ENCODE data around the gene S100A9.

S100A9 gene

DNA sequence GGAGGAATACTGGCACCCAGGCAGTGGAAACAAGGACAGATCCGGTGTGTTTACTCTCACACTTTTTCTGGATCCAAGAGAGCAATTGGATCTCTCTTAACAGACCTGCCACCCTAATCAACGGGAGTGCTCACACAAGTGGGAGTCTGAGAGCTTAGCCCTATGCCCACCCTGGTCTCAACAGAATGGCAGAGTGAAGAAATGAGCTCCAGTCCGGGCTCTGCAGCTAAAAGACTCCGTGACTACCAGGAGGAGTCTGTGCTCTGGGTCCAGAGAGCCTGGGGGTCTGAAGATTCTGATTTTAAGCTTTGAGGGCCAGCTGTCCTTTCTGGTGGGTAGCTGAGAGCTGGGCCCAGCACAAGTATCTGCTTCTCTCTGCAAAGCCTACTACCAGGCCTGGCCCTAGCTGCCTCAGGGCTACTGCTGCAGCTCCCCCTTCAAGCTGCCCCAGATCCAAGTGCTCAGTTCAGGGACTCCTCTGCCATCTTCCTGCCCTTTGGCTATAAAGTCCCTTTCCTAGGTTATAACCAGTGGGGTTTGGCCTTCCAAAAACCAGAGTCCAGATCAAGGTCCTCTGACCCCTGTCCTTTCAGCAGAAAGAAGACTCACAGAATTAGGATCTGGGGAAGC is 3.9 kb downstream of the S100A9 start:
- no peak for DNase-seq

DNA sequence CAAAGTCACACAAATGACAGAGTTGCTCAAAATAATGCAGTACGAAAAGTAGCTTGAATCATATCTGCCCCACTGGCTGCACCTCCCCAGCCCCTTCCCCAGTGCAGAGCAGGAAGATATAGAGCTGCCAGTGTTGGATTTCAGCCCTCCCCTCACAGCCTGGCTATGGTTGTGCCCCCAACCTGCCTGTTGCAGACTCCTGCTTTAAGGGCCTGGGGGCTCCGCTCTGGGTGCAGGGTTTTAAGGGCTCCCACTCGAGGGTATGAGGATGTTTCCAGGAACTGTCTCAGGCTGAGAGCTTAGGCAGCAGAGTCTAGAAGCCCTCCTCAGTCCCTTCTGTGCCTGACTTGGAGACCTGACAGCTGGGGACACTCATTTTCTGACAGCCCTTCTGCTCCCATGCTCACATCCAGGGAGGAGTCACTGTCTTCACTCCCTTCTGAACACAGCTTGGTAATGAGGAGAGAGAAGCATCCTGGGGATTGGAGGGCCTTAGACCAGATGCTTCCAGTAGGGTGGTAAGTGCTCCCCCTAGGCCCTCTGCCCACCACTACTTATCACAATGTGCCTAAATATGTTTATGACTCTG is 4.6 kb downstream of the S100A9 start:
- DNase-seq, result no peak

DNA sequence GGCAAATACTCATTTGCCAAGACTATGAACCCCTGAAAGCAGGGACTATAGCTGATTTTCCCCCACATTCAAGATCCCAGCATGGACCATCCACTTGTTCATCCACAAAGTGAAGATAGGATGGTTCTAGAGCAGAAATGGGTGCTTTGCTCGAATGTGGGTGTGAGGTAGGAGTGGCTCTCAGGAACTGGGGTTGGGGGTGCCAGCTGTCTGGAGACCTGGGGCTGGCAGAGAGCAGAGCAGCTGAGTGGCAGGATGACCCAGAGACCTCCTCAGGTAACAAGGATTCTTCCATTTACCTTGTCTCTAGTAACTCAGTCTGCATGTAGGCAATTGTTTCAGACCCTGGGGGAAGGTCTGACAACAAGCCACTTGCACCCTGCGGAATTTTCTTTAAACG is 6.0 kb downstream of the S100A9 start:
- DNase-seq, result no peak

- no peak for DNase-seq
Measured at GRCh38 chr1:153364156-153364555, 6.5 kb downstream of the S100A9 start.

- no peak for DNase-seq
Measured at GRCh38 chr1:153364766-153365666, 7.4 kb downstream of the S100A9 start.

- no peak for DNase-seq
Measured at GRCh38 chr1:153365696-153366095, 8.0 kb downstream of the S100A9 start.

- DNase-seq, result no peak
Measured at GRCh38 chr1:153366261-153366660, 8.6 kb downstream of the S100A9 start.

DNA sequence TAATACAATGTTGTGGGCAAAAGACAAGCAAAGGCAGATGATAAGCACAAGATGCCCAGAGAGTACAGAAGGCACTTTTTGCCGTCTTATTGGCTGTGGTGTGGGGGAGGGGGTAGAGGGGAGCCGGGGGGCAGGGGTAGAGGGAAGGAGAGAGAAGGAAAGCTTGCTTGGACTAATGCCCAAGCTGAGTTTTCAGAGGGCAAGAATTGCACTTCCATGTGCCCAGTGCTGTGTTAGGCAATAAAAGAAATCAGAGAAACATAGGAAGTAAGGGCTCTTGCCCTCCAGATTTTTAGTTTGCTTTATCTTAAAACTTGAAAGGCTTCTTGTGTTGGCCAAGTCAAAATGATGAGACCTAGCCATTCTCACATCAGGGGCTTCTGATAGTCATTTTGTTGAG is 9.4 kb downstream of the S100A9 start:
- DNase-seq, result no peak

DNA sequence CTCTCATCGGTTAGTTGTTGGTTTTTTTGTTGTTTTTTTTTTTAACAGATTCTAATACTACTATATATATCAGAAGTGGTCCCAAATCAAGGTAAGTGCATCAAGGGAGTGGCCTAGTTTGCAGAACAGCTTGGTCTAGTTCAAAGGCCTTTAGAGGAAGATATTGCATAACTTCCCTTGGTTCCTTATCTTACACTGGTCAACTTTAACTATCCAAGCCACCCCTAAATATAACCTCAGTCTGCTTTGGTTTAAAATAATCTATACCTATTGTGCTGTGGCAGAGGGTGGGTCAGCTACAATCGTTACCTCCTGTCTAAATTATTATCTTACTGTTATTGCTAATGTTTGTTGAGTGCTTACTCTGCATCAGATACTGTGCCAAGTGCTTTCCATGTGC is 10.8 kb downstream of the S100A9 start:
- no peak for DNase-seq

- DNase-seq, result no peak
Measured at GRCh38 chr1:153370146-153370545, 12.5 kb downstream of the S100A9 start.

DNA sequence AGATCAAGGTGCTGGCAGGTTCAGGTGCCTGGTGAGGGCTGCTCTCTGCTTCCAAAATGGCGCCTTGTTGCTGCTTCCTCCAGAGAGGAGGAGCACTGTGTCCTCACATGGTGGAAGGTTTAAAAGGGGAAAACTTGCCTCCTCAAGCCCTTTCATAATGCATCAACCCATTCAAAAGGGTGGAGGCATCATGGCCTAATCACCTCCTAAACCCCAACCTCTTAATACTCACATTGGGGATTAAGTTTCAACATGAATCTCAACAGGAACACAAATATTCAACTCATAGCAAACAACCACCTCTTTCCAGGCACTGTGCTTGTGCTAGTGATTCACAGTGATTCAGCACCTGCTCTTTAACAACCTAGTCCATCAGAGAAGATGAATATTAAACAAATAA is 13.6 kb downstream of the S100A9 start:
- DNase-seq, result no peak

DNA sequence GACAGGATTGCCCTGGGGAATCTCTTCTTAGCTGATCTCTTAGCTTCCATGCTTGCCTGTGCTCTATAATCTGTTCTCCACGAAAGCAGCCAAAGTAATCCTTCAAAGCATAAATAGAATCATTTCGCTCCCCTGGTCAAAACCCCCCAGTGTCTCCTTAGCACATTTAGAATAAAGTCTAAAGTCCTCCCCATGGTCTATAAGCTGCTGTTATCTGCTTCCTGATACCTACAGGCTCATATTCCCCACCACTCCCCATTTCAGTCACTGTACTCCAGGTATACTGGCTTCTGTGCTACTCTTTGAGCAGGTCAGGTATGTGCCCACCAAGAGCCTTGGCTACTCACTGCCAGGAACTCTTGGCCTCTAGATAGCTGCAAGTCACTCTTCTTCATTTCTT is 14.9 kb downstream of the S100A9 start:
- DNase-seq, result no peak

GRCh38 chr1:153374071-153374470 is 16.4 kb downstream of the S100A9 start:
- DNase-seq, result no peak

DNA sequence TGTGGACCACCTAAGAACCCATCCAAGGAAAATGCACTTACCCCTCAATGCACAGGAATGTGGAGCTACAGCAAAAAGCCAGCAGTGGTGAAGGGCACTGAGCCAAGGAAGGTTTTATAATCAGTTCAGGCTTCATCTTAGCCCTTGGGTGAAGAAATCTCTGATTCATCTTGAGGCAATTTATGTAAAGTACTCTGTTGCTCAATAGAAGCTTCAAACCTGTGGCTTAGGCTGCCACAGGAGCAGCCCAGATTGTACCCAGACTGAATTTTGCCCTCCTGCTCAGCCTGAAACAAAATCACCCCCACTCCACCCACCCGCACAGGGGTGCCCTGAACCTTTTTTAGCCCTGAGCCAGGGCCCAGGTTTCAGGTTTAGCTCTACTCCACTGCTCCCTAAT is 17.9 kb downstream of the S100A9 start, which contains the start of gene S100A12:
S100A12 (minus strand) TSS at position 111 of the 400 bp plus-strand sequence. CDS start 1,029 bp downstream, outside the sequence.
- DNase-seq, result no peak

DNA sequence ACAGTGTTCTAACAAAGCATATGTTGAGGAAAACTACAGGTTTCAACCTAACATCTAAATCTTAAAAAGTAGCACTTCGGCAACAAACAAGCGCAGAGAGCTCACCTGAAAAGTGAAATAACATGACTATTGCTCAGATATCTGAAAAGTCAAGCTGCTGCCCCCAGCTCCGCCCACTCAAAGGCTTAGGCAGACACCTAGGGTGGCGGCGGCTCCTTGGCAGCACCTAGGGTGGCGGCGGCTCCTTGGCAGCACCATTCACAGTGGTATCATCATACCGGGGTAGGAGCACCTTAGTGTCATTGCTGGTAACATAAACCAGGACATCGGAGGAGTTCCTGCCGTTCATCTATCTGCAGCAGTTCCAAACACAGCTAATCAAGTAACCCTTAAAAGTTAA is 21.9 kb downstream of the S100A9 start:
- DNase-seq, result no peak

- no peak for DNase-seq
Measured at GRCh38 chr1:153380711-153381110, 23.1 kb downstream of the S100A9 start.

DNA sequence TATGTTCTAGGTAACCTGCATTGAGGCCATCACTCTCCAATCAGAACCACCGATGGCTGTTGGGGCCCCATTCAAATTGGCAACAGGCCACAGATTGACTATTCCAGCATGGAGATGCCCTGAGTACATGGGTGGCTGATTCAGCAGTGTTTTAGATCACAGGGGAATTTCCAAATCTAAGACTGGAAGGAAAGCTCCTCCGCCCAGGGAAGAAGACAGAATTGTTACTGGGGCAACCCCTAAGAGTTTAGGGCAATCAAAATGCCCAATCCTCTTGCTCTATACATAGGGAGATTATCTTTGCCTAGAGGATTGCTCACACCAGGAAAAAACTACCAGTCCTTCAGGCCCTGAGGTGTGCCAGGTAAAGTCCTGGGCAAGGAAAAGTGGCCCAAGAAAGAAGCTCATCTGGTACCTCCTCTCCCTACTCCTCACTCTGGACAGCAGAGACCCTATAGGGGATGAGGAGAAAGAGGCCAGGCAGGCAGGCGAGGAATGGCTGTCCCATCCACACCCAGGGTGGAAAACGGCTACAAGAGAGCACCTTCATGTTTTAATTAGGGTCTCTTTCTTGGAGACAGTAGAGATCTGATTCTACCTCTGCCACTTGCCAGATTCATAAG is 27.4 kb downstream of the S100A9 start:
- DNase-seq, result no peak

- no peak for DNase-seq
Measured at GRCh38 chr1:153386500-153386901, 28.8 kb downstream of the S100A9 start.

DNA sequence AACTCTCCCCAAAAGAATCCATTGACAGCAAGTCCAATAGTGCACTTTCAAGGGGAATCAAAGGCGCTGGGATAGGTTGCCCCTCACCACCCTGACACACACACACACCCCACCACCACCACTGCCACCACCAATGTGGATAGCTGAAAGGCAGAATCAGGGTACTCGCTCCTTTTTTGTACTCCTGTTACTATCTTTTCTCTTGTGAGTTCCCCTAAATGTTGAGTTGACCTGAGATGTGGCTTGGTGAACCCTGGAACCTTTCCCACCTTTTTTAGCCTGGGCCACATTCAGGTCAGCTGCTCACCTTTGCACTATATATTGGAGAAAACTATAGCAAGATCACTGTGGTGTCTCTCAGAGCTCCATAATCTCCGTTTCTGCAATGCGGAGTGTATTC is 29.3 kb downstream of the S100A9 start:
- no peak for DNase-seq

DNA sequence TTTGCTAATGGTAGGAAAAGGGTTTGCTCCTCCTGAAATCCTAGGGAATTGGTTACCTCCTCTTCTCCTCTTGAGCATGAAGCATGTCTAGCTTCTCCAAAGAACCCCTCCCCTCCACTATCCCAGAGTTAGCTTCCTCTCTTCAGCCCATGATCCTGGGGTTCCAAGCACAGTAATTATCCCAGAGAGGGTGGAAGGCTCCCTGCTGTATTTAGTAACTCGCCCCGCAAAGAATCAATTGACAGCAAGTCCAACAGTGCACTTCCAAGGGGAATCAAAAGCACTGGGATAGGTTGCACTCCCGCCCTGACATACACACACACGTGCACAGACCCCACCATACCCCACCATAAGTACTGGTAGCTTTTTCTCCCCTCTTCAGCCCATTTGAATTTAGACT is 30.1 kb downstream of the S100A9 start:
- DNase-seq, result no peak

- no peak for DNase-seq
Measured at GRCh38 chr1:153389401-153389800, 31.7 kb downstream of the S100A9 start.

GRCh38 chr1:153389973-153390879 is 32.6 kb downstream of the S100A9 start:
- no peak for DNase-seq
